ENCODE data around the gene ADK.

DNA sequence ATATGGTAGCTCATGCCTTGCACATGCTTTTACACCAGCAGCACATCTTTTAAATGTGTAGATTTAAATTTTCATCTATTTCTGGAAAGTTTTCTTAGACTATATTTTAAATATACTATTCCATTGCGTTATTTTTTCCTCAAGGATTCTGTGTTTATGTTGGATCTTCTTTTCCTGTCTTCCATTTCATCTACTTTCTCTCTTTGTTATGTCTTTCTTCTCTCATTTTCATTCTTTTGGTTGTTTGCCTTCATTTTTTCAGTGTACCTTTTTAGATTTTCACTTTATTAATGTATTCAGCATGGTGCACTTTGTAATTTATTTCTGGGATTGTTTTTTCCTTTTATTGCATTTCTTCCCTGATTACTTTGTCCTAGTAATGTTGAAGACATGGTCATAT is 329.8 kb downstream of the ADK start:
- TF ChIP-seq POLR2AphosphoS5 (IDR thresholded peaks at IDR 0.05; ENCODE audit: low read depth, low read length) (no peak), NBN (conservative IDR thresholded peaks at IDR 0.05) (no peak), ZNF382 (CRISPR knock-in tag; IDR thresholded peaks at IDR 0.05; ENCODE audit: borderline replicate concordance) (no peak)
